Measurements from ENCODE around the gene MBNL1.

- TF ChIP-seq, protein P1, sequence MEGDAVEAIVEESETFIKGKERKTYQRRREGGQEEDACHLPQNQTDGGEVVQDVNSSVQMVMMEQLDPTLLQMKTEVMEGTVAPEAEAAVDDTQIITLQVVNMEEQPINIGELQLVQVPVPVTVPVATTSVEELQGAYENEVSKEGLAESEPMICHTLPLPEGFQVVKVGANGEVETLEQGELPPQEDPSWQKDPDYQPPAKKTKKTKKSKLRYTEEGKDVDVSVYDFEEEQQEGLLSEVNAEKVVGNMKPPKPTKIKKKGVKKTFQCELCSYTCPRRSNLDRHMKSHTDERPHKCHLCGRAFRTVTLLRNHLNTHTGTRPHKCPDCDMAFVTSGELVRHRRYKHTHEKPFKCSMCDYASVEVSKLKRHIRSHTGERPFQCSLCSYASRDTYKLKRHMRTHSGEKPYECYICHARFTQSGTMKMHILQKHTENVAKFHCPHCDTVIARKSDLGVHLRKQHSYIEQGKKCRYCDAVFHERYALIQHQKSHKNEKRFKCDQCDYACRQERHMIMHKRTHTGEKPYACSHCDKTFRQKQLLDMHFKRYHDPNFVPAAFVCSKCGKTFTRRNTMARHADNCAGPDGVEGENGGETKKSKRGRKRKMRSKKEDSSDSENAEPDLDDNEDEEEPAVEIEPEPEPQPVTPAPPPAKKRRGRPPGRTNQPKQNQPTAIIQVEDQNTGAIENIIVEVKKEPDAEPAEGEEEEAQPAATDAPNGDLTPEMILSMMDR (IDR thresholded peaks at IDR 0.05) = no peak
- TF ChIP-seq SIN3A (IDR thresholded peaks at IDR 0.05; ENCODE audit: borderline replicate concordance, insufficient read depth, low read depth, low read length) (no peak), POLR2AphosphoS5 (IDR thresholded peaks at IDR 0.05; ENCODE audit: low read depth, low read length) (no peak), TCF7L2 (IDR thresholded peaks at IDR 0.05; ENCODE audit: low read depth, low read length) (no peak)
- TF ChIP-seq, protein P2, sequence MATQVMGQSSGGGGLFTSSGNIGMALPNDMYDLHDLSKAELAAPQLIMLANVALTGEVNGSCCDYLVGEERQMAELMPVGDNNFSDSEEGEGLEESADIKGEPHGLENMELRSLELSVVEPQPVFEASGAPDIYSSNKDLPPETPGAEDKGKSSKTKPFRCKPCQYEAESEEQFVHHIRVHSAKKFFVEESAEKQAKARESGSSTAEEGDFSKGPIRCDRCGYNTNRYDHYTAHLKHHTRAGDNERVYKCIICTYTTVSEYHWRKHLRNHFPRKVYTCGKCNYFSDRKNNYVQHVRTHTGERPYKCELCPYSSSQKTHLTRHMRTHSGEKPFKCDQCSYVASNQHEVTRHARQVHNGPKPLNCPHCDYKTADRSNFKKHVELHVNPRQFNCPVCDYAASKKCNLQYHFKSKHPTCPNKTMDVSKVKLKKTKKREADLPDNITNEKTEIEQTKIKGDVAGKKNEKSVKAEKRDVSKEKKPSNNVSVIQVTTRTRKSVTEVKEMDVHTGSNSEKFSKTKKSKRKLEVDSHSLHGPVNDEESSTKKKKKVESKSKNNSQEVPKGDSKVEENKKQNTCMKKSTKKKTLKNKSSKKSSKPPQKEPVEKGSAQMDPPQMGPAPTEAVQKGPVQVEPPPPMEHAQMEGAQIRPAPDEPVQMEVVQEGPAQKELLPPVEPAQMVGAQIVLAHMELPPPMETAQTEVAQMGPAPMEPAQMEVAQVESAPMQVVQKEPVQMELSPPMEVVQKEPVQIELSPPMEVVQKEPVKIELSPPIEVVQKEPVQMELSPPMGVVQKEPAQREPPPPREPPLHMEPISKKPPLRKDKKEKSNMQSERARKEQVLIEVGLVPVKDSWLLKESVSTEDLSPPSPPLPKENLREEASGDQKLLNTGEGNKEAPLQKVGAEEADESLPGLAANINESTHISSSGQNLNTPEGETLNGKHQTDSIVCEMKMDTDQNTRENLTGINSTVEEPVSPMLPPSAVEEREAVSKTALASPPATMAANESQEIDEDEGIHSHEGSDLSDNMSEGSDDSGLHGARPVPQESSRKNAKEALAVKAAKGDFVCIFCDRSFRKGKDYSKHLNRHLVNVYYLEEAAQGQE (IDR thresholded peaks at IDR 0.05; ENCODE audit: insufficient read depth in 1 of 2, low read depth in 2 of 2, low read length in 1 of 2) = no peak
Observed at GRCh38 chr3:152333928-152334327, 65.2 kb downstream of the MBNL1 start.

Data from Panc1 (cell line).